KMS-11 (cell line): ENCODE results near the gene SLC41A1.

Experiments
- H2AFZ ChIP-seq: fragments of 200-600 bp; sonication (generic); 2 replicates; pipeline ENCODE4 v1.6.1; 2016; ENCODE audit warnings: antibody characterized with exemption, mixed run types, low read depth
- H3K27ac ChIP-seq: fragments of 200-600 bp; sonication (generic); 2 replicates; pipeline ENCODE4 v1.6.1; 2016; ENCODE audit warnings: mild to moderate bottlenecking, mixed run types
- H3K27me3 ChIP-seq: fragments of 200-600 bp; sonication (generic); 2 replicates; pipeline ENCODE4 v1.6.1; 2017; ENCODE audit warnings: mild to moderate bottlenecking, low read depth, mixed run types, moderate library complexity; ENCODE audit not compliant: insufficient read depth
- H3K36me3 ChIP-seq: fragments of 200-600 bp; sonication (generic); 2 replicates; pipeline ENCODE4 v1.6.1; 2017; ENCODE audit warnings: mild to moderate bottlenecking, mixed run types; ENCODE audit not compliant: insufficient read depth
- H3K4me1 ChIP-seq: fragments of 200-600 bp; sonication (generic); 2 replicates; pipeline ENCODE4 v1.6.1; 2016; ENCODE audit warnings: mild to moderate bottlenecking, low read depth, mixed run types; ENCODE audit not compliant: poor library complexity, severe bottlenecking
- H3K4me2 ChIP-seq: fragments of 200-600 bp; sonication (generic); 2 replicates; pipeline ENCODE4 v1.7.0; 2016; ENCODE audit warnings: mild to moderate bottlenecking, mixed run types
- H3K4me3 ChIP-seq: fragments of 200-600 bp; sonication (generic); IDR thresholded peaks from 2 replicates; pipeline ENCODE4 v1.6.1; 2017; ENCODE audit warnings: low read depth, low read length, mixed read lengths; ENCODE audit not compliant: insufficient read depth
- H3K79me2 ChIP-seq: fragments of 200-600 bp; sonication (generic); 2 replicates; pipeline ENCODE4 v1.6.1; 2016; ENCODE audit warnings: low read depth, mixed run types; ENCODE audit not compliant: insufficient read depth
- H3K9ac ChIP-seq: fragments of 200-600 bp; sonication (generic); 2 replicates; pipeline ENCODE4 v1.6.1; 2016; ENCODE audit warnings: mild to moderate bottlenecking, mixed run types
- H4K20me1 ChIP-seq: fragments of 200-600 bp; sonication (generic); 2 replicates; pipeline ENCODE4 v1.6.1; 2016; ENCODE audit warnings: mild to moderate bottlenecking, mixed run types; ENCODE audit not compliant: insufficient read depth
- CTCF ChIP-seq: fragments of 200-600 bp; sonication (generic); conservative IDR thresholded peaks from 2 replicates; pipeline ENCODE4 v1.6.1; 2017; ENCODE audit warnings: low read depth, mild to moderate bottlenecking, antibody characterized with exemption, low read length, moderate library complexity, mixed read lengths

SLC41A1 gene

GRCh38 chr1:205764578-205764977 lies 48.4 kb downstream of the SLC41A1 start:
- Histone ChIP-seq H3K4me2 (no peak overlapping the region), H2AFZ (no peak overlapping the region), H3K79me2 (no peaks in the 10 kb centered on the region), H3K36me3 (no peaks in the 10 kb centered on the region), H3K4me1 (no peaks in the 10 kb centered on the region), H3K27me3 (no peaks in the 10 kb centered on the region), H4K20me1 (no peaks in the 10 kb centered on the region), H3K9ac (no peak overlapping the region), H3K27ac (no peak overlapping the region), H3K4me3 (no peak overlapping the region)
- no peak for TF ChIP-seq CTCF

- H3K27ac ChIP-seq: no peak overlapping the region
- H3K9ac ChIP-seq: no peak overlapping the region
- no peak overlapping the region for H3K4me3 ChIP-seq
- H3K27me3 ChIP-seq: no peaks in the 10 kb centered on the region
- H3K79me2 ChIP-seq: no peaks in the 10 kb centered on the region
- H3K36me3 ChIP-seq: no peaks in the 10 kb centered on the region
- H3K4me2 ChIP-seq: no peak overlapping the region
- no peaks in the 10 kb centered on the region for H4K20me1 ChIP-seq
- H3K4me1 ChIP-seq: no peaks in the 10 kb centered on the region
- H2AFZ ChIP-seq: no peak overlapping the region
- TF ChIP-seq CTCF: no peak
These were observed 49.0 kb downstream of the SLC41A1 start for GRCh38 chr1:205763980-205764379.

- Histone ChIP-seq H3K79me2 (no peaks in the 10 kb centered on the region), H3K27ac (no peak overlapping the region), H3K4me2 (no peak overlapping the region), H3K4me1 (peaks cover 8% of the 10 kb centered on the region), H3K27me3 (no peaks in the 10 kb centered on the region), H3K4me3 (no peak overlapping the region), H3K36me3 (no peaks in the 10 kb centered on the region), H2AFZ (no peak overlapping the region), H4K20me1 (no peaks in the 10 kb centered on the region), H3K9ac (no peak overlapping the region)
- no peak for TF ChIP-seq CTCF
These were observed 52.4 kb downstream of the SLC41A1 start for GRCh38 chr1:205760606-205761005.

GRCh38 chr1:205756552-205756951 lies 56.4 kb downstream of the SLC41A1 start:
- TF ChIP-seq CTCF: no peak
- no peak overlapping the region for H3K27ac ChIP-seq
- H3K4me1 ChIP-seq: peaks cover 8% of the 10 kb centered on the region
- no peak overlapping the region for H2AFZ ChIP-seq
- H3K9ac ChIP-seq: no peak overlapping the region
- H3K79me2 ChIP-seq: no peaks in the 10 kb centered on the region
- H3K4me3 ChIP-seq: no peak overlapping the region
- H4K20me1 ChIP-seq: no peaks in the 10 kb centered on the region
- H3K27me3 ChIP-seq: no peaks in the 10 kb centered on the region
- H3K36me3 ChIP-seq: no peaks in the 10 kb centered on the region
- no peak overlapping the region for H3K4me2 ChIP-seq
